SK-N-SH (cell line): ENCODE measurements around the gene KPTN.

Source experiments
- CTCF ChIP-seq: fragments of 200-600 bp; sonication (generic); IDR thresholded peaks from 2 replicates; pipeline ENCODE4 v1.6.1; 2017; ENCODE audit warnings: antibody characterized with exemption, mild to moderate bottlenecking, moderate library complexity
- EZH2phosphoT487 ChIP-seq: fragments of 200-600 bp; sonication (generic); IDR thresholded peaks from 2 replicates; pipeline ENCODE4 v1.6.1; 2017; ENCODE audit warnings: low read depth, mixed run types, mild to moderate bottlenecking, antibody characterized with exemption, moderate library complexity, borderline replicate concordance
- GABPA ChIP-seq: IDR thresholded peaks from 2 replicates; pipeline ENCODE4 v1.4.0; 2012; ENCODE audit warnings: low read depth, mild to moderate bottlenecking
- MEF2A ChIP-seq: IDR thresholded peaks from 2 replicates; pipeline ENCODE4 v1.4.0; 2012; ENCODE audit warnings: low read depth, borderline replicate concordance
- POLR2AphosphoS5 ChIP-seq: IDR thresholded peaks from 2 replicates; pipeline ENCODE4 v1.6.1; 2012; ENCODE audit warnings: low read depth, low read length
- SMC3 ChIP-seq: IDR thresholded peaks from 2 replicates; pipeline ENCODE4 v1.6.1; 2012; ENCODE audit warnings: low read depth, low read length, improper control_type of control experiment
- TAF1 ChIP-seq: IDR thresholded peaks from 2 replicates; pipeline ENCODE4 v1.6.1; 2012; ENCODE audit warnings: low read depth, mild to moderate bottlenecking, low read length, moderate library complexity, borderline replicate concordance
- ZBTB33 ChIP-seq: IDR thresholded peaks from 2 replicates; pipeline ENCODE4 v1.4.0; 2012; ENCODE audit warnings: low read depth, borderline replicate concordance

GRCh38 chr19:47497821-47498520 lies 14.0 kb upstream of the KPTN start:
- TF ChIP-seq CTCF, result no peak
- TF ChIP-seq SMC3, result no peak
- TF ChIP-seq GABPA, result no peak
- no peak for TF ChIP-seq EZH2phosphoT487
- TF ChIP-seq TAF1, result no peak
- no peak for TF ChIP-seq POLR2AphosphoS5
- TF ChIP-seq MEF2A, result no peak
- no peak for TF ChIP-seq ZBTB33
